Fibroblast of lung (primary cell): ENCODE measurements around the gene LTA4H.

Experiments
- EZH2 ChIP-seq: IDR thresholded peaks from 2 replicates; pipeline ENCODE4 v1.5.1; 2012; ENCODE audit warnings: low read length, control low read depth, mild to moderate bottlenecking; ENCODE audit errors: missing control alignments
- TF ChIP-seq, protein P1 (sequence below), 2 donors: IDR thresholded peaks in 1 of 2; conservative IDR thresholded peaks in 1 of 2; 1 replicate in 1 of 2; 2 replicates in 1 of 2; pipeline ENCODE4 v1.5.1; 2011 to 2012; ENCODE audit warnings: low read length in 2 of 2, control low read depth in 1 of 2, inconsistent platforms in 1 of 2, low read depth in 1 of 2, mild to moderate bottlenecking in 1 of 2

DNA sequence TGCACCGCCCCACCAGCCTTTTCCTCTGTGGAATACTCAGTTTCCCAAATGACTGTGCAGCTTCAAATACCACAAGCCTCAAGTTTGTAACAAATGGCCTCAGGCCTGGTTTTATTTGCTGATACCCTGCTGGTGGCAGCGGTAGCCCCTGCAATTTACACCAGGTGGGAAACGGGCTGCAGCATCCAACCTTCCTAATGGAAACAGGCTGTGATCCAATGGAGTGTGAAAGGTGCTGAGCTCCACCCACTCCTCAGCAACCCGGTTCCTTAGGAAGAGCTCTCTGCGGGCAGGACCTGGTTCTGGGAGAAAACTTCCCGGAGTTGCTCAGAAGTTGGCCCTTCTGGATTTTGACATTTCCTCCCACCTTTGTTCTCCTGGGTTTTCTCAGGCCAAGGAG is 41.7 kb upstream of the LTA4H start:
- TF ChIP-seq, protein P1, sequence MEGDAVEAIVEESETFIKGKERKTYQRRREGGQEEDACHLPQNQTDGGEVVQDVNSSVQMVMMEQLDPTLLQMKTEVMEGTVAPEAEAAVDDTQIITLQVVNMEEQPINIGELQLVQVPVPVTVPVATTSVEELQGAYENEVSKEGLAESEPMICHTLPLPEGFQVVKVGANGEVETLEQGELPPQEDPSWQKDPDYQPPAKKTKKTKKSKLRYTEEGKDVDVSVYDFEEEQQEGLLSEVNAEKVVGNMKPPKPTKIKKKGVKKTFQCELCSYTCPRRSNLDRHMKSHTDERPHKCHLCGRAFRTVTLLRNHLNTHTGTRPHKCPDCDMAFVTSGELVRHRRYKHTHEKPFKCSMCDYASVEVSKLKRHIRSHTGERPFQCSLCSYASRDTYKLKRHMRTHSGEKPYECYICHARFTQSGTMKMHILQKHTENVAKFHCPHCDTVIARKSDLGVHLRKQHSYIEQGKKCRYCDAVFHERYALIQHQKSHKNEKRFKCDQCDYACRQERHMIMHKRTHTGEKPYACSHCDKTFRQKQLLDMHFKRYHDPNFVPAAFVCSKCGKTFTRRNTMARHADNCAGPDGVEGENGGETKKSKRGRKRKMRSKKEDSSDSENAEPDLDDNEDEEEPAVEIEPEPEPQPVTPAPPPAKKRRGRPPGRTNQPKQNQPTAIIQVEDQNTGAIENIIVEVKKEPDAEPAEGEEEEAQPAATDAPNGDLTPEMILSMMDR (conservative IDR thresholded peaks at IDR 0.05 in 1 of 2, IDR thresholded peaks at IDR 0.05 in 1 of 2; ENCODE audit: low read depth in 1 of 2, low read length in 2 of 2) = no peak
- TF ChIP-seq EZH2 = no peak
